Right lobe of liver (tissue), 4 donors: ENCODE measurements around the gene EML5.

ENCODE experiments used
- POLR2A ChIP-seq: fragments of 450-650 bp; IDR thresholded peaks from one replicate; pipeline ENCODE4 v1.6.1; 2017; ENCODE audit warnings: antibody characterized with exemption, mild to moderate bottlenecking
- TF ChIP-seq, protein P1 (sequence below), 4 donors: fragments of 200-600 bp in 3 of 4; fragments of 450-650 bp in 1 of 4; IDR thresholded peaks; one replicate each; pipeline versions ENCODE4 v1.5.1 to v1.8.0; 2016 to 2022; ENCODE audit warnings: antibody characterized with exemption in 4 of 4, mild to moderate bottlenecking in 2 of 4
- donor health status: DM: no; HTN: no; CAD: no.
- donor health status: DM: no; HTN: no; CAD: no.
- donor health status: DM: no; HTN: yes; CAD: no.

DNA sequence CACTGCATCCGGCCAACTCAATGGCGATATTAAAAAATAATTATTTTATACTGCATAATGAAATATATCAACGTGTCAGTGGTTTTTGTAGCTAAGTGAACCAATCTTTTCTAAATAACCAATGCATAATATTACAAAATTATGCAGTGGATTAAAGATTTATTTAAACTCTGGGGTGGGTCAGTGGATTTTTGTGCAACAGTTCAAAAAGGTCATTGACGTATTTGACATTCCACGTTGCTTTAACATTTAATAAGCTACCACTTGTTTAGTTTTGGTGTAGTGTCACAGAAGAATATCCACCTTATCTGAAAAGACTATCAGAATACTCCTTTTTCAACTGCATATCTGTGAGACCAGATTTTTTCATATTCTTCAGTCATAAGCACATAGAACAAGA lies 227.3 kb downstream of the EML5 start:
- TF ChIP-seq, protein P1, sequence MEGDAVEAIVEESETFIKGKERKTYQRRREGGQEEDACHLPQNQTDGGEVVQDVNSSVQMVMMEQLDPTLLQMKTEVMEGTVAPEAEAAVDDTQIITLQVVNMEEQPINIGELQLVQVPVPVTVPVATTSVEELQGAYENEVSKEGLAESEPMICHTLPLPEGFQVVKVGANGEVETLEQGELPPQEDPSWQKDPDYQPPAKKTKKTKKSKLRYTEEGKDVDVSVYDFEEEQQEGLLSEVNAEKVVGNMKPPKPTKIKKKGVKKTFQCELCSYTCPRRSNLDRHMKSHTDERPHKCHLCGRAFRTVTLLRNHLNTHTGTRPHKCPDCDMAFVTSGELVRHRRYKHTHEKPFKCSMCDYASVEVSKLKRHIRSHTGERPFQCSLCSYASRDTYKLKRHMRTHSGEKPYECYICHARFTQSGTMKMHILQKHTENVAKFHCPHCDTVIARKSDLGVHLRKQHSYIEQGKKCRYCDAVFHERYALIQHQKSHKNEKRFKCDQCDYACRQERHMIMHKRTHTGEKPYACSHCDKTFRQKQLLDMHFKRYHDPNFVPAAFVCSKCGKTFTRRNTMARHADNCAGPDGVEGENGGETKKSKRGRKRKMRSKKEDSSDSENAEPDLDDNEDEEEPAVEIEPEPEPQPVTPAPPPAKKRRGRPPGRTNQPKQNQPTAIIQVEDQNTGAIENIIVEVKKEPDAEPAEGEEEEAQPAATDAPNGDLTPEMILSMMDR (IDR thresholded peaks at IDR 0.05): no peak
- TF ChIP-seq POLR2A: no peak
